HepG2 (cell line): ENCODE measurements around the gene ZNF440. TPM values are rescaled to one million over a fixed set of nuclear protein-coding genes. Genes with fewer than 3 reads are reported as not detected.

ENCODE experiments used
- ARID5B ChIP-seq: IDR thresholded peaks from 2 replicates; pipeline ENCODE4 v1.4.0; 2020; ENCODE audit warnings: mild to moderate bottlenecking, missing genetic modification reagents
- DNMT1 ChIP-seq: sonication (generic); formaldehyde crosslinking; IDR thresholded peaks from 2 replicates; pipeline ENCODE4 v1.5.1; 2020; ENCODE audit warnings: mild to moderate bottlenecking, missing genetic modification reagents
- MAF1 ChIP-seq: sonication (generic); formaldehyde crosslinking; IDR thresholded peaks from 2 replicates; pipeline ENCODE4 v1.5.0; 2020; ENCODE audit warnings: missing genetic modification reagents, borderline replicate concordance
- NAIF1 ChIP-seq: sonication (generic); formaldehyde crosslinking; IDR thresholded peaks from 2 replicates; pipeline ENCODE4 v1.5.0; 2020; ENCODE audit warnings: mild to moderate bottlenecking, missing genetic modification reagents, borderline replicate concordance
- SALL2 ChIP-seq: sonication (generic); formaldehyde crosslinking; IDR thresholded peaks from 2 replicates; pipeline ENCODE4 v1.8.1; 2023; ENCODE audit warnings: mild to moderate bottlenecking, missing genetic modification reagents, inconsistent platforms
- SMC3 ChIP-seq: IDR thresholded peaks from 2 replicates; pipeline ENCODE4 v1.6.1; 2011; ENCODE audit warnings: low read length, improper control_type of control experiment
- SOX5 ChIP-seq: IDR thresholded peaks from 2 replicates; pipeline ENCODE4 v1.6.1; 2016; ENCODE audit warnings: borderline replicate concordance
- UBTF ChIP-seq: sonication (generic); formaldehyde crosslinking; IDR thresholded peaks from 2 replicates; pipeline ENCODE4 v1.4.0; 2020; ENCODE audit warnings: mild to moderate bottlenecking, missing genetic modification reagents
- ZBTB40 ChIP-seq, 2 experiments: fragments of 450-650 bp in 1 of 2; sonication (generic) in 1 of 2; formaldehyde crosslinking in 1 of 2; IDR thresholded peaks; 2 replicates each; pipeline versions ENCODE4 v1.6.1 to v1.8.0; 2016 to 2022; ENCODE audit warnings: antibody characterized with exemption in 1 of 2, mild to moderate bottlenecking in 1 of 2, missing genetic modification reagents in 1 of 2
- ZFP82 ChIP-seq: sonication (generic); formaldehyde crosslinking; IDR thresholded peaks from 2 replicates; pipeline ENCODE4 v1.5.1; 2020; ENCODE audit warnings: mild to moderate bottlenecking, missing genetic modification reagents, borderline replicate concordance
- ZNF121 ChIP-seq: sonication (generic); formaldehyde crosslinking; IDR thresholded peaks from 2 replicates; pipeline ENCODE4 v1.5.0; 2020; ENCODE audit warnings: mild to moderate bottlenecking, missing genetic modification reagents
- ZNF569 ChIP-seq: sonication (generic); formaldehyde crosslinking; IDR thresholded peaks from 2 replicates; pipeline ENCODE4 v1.5.0; 2020; ENCODE audit warnings: mild to moderate bottlenecking, missing genetic modification reagents, moderate library complexity, borderline replicate concordance
- ZSCAN22 ChIP-seq: sonication (generic); formaldehyde crosslinking; IDR thresholded peaks from 2 replicates; pipeline ENCODE4 v1.4.0; 2020; ENCODE audit warnings: mild to moderate bottlenecking, missing genetic modification reagents
- polyA plus RNA-seq, 8 experiments: library from polyadenylated mRNA; depleted of rRNA in 3 of 8; stranded (reverse) in 7 of 8; unstranded in 1 of 8; fragments of >200 nt; fragmentation: Illumina TruSeq in 4 of 8; extraction: Trizol in 4 of 8; gene quantifications; 2 replicates each; pipeline versions ENCODE4 v1.2.1 to v1.2.3, GENCODE V29; 2011 to 2016; ENCODE audit warnings: low read depth in 4 of 8, missing spikeins in 1 of 8, mixed read lengths in 1 of 8; ENCODE audit not compliant: insufficient read depth in 1 of 8
- total RNA-seq, 5 experiments: library from RNA; depleted of rRNA; stranded (reverse); fragments of >200 nt; fragmentation: Illumina TruSeq; extraction: Trizol; gene quantifications; 2 replicates each; pipeline ENCODE4 v1.2.3, GENCODE V29; 2016; ENCODE audit warnings: low read depth in 1 of 5

The ZNF440 gene
- total and polyA plus RNA-seq, 2 of the 13 experiments (the other 11 are each of a cell fraction or from before 2014, with no cell fraction given) = 2.7 to 12.4 TPM

- TF ChIP-seq ZBTB40 (IDR thresholded peaks at IDR 0.05) (no peak), ZBTB40 (CRISPR knock-in tag; IDR thresholded peaks at IDR 0.05) (peak; percentile 56), SOX5 (CRISPR knock-in tag) (peak; percentile 31), ZSCAN22 (CRISPR knock-in tag) (no peak), ARID5B (CRISPR knock-in tag) (0 out of 2 replicates have a peak, but pooled peaks have one; percentile 42), NAIF1 (CRISPR knock-in tag) (peak; percentile 57; the same call in 1 of the 2 replicates), SMC3 (no peak), SALL2 (CRISPR knock-in tag) (peak; percentile 52; the same call in 1 of the 2 replicates), ZNF569 (no peak), MAF1 (CRISPR knock-in tag) (no peak), ZNF121 (CRISPR knock-in tag) (no peak), UBTF (CRISPR knock-in tag) (peak; percentile 93), ZFP82 (CRISPR knock-in tag) (no peak), DNMT1 (CRISPR knock-in tag) (no peak)
Observed at GRCh38 chr19:11814029-11814699, at the start of gene ZNF440 (continued).
